Transverse colon (tissue), 4 donors: ENCODE data around the gene KY. TPM values are rescaled to one million over a fixed set of nuclear protein-coding genes. Genes with fewer than 3 reads are reported as not detected.

Experiments used
- DNase-seq: peaks from one replicate; pipeline ENCODE4 v3.0.0-alpha.2; 2019
- H3K27ac ChIP-seq, 4 donors: fragments of 200-600 bp; sonication (generic); 2 replicates each; pipeline ENCODE4 v1.5.1; 2016 to 2018; ENCODE audit warnings: inconsistent platforms in 4 of 4
- H3K27me3 ChIP-seq: fragments of 200-600 bp; sonication (generic); 2 replicates; pipeline ENCODE4 v1.5.1; 2017; ENCODE audit warnings: inconsistent platforms
- H3K36me3 ChIP-seq, 4 donors: fragments of 200-600 bp; sonication (generic); 2 replicates each; pipeline ENCODE4 v1.5.1; 2017 to 2019; ENCODE audit warnings: inconsistent platforms in 4 of 4
- H3K4me1 ChIP-seq, 4 donors: fragments of 200-600 bp; sonication (generic); 2 replicates each; pipeline ENCODE4 v1.5.1; 2017 to 2020; ENCODE audit warnings: inconsistent platforms in 4 of 4
- H3K4me3 ChIP-seq, 4 donors: fragments of 200-600 bp; sonication (generic); 1 replicate in 1 of 4; 2 replicates in 3 of 4; pipeline versions ENCODE4 v1.5.1 to v1.6.1; 2017 to 2019; ENCODE audit warnings: inconsistent platforms in 4 of 4
- H3K9me3 ChIP-seq, 2 donors: fragments of 200-600 bp; sonication (generic); 2 replicates each; pipeline ENCODE4 v1.5.1; 2017 to 2019; ENCODE audit warnings: inconsistent platforms in 2 of 2
- CTCF ChIP-seq, 5 experiments: fragments of 200-600 bp in 3 of 5; fragments of 450-650 bp in 2 of 5; sonication (generic) in 3 of 5; IDR thresholded peaks; 1 replicate in 2 of 5; 2 replicates in 3 of 5; pipeline ENCODE4 v1.5.1; 2016 to 2017; ENCODE audit warnings: antibody characterized with exemption in 5 of 5, inconsistent platforms in 3 of 5, mild to moderate bottlenecking in 2 of 5, moderate library complexity in 1 of 5
- EP300 ChIP-seq: sonication (generic); formaldehyde crosslinking; IDR thresholded peaks from one replicate; pipeline ENCODE4 v1.6.1; 2017; ENCODE audit warnings: antibody characterized with exemption, low read depth
- POLR2A ChIP-seq: fragments of 450-650 bp; IDR thresholded peaks from one replicate; pipeline ENCODE4 v1.6.1; 2016; ENCODE audit warnings: antibody characterized with exemption, mild to moderate bottlenecking, moderate library complexity
- POLR2AphosphoS5 ChIP-seq, 3 donors: sonication (generic); formaldehyde crosslinking; IDR thresholded peaks; one replicate each; pipeline ENCODE4 v1.6.1; 2016; ENCODE audit warnings: antibody characterized with exemption in 3 of 3
- WGBS, 2 donors: methylation state at CpG; one replicate each; pipeline ENCODE4 v1.1.5; 2018; ENCODE audit warnings: low coverage in 1 of 2; 5-methylcytosine and 5-hydroxymethylcytosine counted together
- in situ Hi-C, 4 donors: fragments of 200-750 bp; cut with MboI; loops; one replicate each; pipeline versions ENCODE4 v1.15.0 to v1.15.1; 2017; ENCODE audit warnings: low sequenced_read_pairs in 3 of 4, low pct_ligation_motif_present in 1 of 4, low pct_unique_long_range_greater_than_20kb in 1 of 4
- intact Hi-C: fragments of 100-400 bp; cut with DNase I; formaldehyde crosslinking; loops from one replicate; pipeline ENCODE4 v1.15.1; 2023; ENCODE audit warnings: low total_unique reads
- total RNA-seq, 4 donors: library from RNA; depleted of rRNA; stranded (reverse); fragments of >200 nt; gene quantifications; one replicate each; pipeline ENCODE4 v1.1.0, GENCODE V29; 2016

The KY gene
- total RNA-seq, 4 donors from 2014 or later = 0.41 TPM; not detected in 3

DNA sequence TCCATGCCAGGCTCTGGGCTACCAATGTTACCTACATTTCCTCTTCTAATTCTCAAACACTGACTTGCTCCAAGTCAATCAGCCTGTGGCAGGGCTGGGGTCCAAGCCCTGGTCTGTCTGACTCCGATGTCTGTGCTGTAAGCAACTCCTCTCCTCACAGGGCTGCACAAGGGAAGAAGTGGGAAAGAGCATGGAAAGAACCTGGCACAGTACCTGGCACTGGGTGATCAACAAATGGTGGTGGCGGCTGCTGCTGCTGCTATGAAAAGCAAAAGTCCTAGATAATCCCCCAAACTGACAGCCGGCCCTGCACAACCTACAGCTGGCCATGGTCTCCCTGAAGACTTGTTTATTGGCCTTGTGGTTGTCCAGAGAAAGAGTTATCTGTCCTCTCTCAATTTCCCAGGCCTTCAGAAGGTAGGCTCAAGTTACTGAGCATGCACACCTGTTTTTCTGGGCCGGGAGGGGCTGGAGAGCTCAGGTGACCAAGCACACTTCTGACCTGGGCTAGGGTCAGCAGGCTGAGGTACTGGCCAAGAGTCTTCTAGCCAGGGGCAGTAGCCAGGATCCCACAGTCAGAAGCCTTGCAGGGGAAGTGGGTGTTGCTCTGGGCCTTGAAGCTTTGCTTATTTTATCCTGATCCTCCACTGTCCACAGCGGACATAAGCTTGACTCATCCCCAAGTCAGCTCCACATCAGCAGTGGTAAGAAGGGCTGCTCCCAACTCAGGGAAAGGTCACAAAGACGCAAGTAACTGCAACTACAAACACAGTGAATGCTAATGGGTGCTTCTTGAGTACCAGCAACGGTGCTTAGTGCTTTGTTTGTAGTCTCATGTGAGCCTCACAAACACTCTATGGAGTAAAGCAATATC is 35.3 kb upstream of the KY start:
- intact Hi-C loops = no loop called here

GRCh38 chr3:134682196-134682880 is 31.5 kb upstream of the KY start:
- Histone ChIP-seq H3K4me3 (no peak overlapping the region), H3K27me3 (no peaks in the 10 kb centered on the region), H3K4me1 (no peaks in the 10 kb centered on the region), H3K27ac (no peak overlapping the region), H3K36me3 (no peaks in the 10 kb centered on the region), H3K9me3 (no peaks in the 10 kb centered on the region)
- WGBS, 2 donors = 64 to 74% methylated on average over 6 to 7 of the region's 7 CpGs
- TF ChIP-seq POLR2AphosphoS5 (IDR thresholded peaks at IDR 0.05) = no peak
- TF ChIP-seq CTCF (IDR thresholded peaks at IDR 0.05) = no peak
- no peak for TF ChIP-seq EP300
- TF ChIP-seq POLR2A = no peak
- no peak for DNase-seq
- in situ Hi-C loops = no loop called here
- intact Hi-C loops = no loop called here

More for the DNA sequence above, 35.3 kb upstream of the KY start:
- H3K4me3 ChIP-seq = no peak overlapping the region
- TF ChIP-seq POLR2A = no peak
- no peak for TF ChIP-seq EP300
- TF ChIP-seq CTCF (IDR thresholded peaks at IDR 0.05) = no peak
- TF ChIP-seq POLR2AphosphoS5 (IDR thresholded peaks at IDR 0.05) = no peak
- H3K27ac ChIP-seq = no peak overlapping the region
- H3K4me1 ChIP-seq = no peaks in the 10 kb centered on the region
- H3K27me3 ChIP-seq = no peaks in the 10 kb centered on the region
- H3K36me3 ChIP-seq = no peaks in the 10 kb centered on the region
- in situ Hi-C loops = no loop called here
- no peaks in the 10 kb centered on the region for H3K9me3 ChIP-seq
- DNase-seq = no peak
- 66 to 73% methylated on average over 2 to 7 of the region's 7 CpGs for WGBS, 2 donors

- no peak overlapping the region for H3K4me3 ChIP-seq
- H3K9me3 ChIP-seq = no peaks in the 10 kb centered on the region
- in situ Hi-C loops (no loop called here), intact Hi-C loops (no loop called here)
- no peaks in the 10 kb centered on the region for H3K27me3 ChIP-seq
- no peaks in the 10 kb centered on the region for H3K4me1 ChIP-seq
- 61 to 83% methylated on average over 6 of the region's 6 CpGs for WGBS, 2 donors
- TF ChIP-seq CTCF (IDR thresholded peaks at IDR 0.05) (no peak), POLR2AphosphoS5 (IDR thresholded peaks at IDR 0.05) (no peak), POLR2A (no peak)
- no peak for DNase-seq
- H3K27ac ChIP-seq = no peak overlapping the region
- no peaks in the 10 kb centered on the region for H3K36me3 ChIP-seq
Observed at GRCh38 chr3:134681522-134681900, 30.7 kb upstream of the KY start.

GRCh38 chr3:134680796-134681521 is 30.1 kb upstream of the KY start:
- H3K36me3 ChIP-seq = no peaks in the 10 kb centered on the region
- TF ChIP-seq POLR2AphosphoS5 (IDR thresholded peaks at IDR 0.05) (no peak), EP300 (no peak), POLR2A (no peak), CTCF (IDR thresholded peaks at IDR 0.05) (no peak)
- no peak for DNase-seq
- no peaks in the 10 kb centered on the region for H3K4me1 ChIP-seq
- H3K27ac ChIP-seq = no peak overlapping the region
- in situ Hi-C loops = no loop called here
- intact Hi-C loops = no loop called here
- H3K27me3 ChIP-seq = no peaks in the 10 kb centered on the region
- H3K9me3 ChIP-seq = no peaks in the 10 kb centered on the region
- 43 to 58% methylated on average over 2 to 10 of the region's 10 CpGs for WGBS, 2 donors
- no peak overlapping the region for H3K4me3 ChIP-seq
